K562 (cell line): Measurements from ENCODE around the gene AIF1. TPM values are rescaled to one million over a fixed set of nuclear protein-coding genes. Genes with fewer than 3 reads are reported as not detected.

Experiments used
- CTCFL ChIP-seq: IDR thresholded peaks from 2 replicates; pipeline ENCODE4 v1.6.1; 2011; ENCODE audit warnings: borderline replicate concordance, low read depth, mild to moderate bottlenecking, moderate library complexity, low read length; ENCODE audit not compliant: insufficient read depth, poor library complexity, severe bottlenecking
- GATAD2B ChIP-seq: fragments of 450-650 bp; IDR thresholded peaks from 2 replicates; pipeline ENCODE4 v1.6.1; 2017; ENCODE audit warnings: mild to moderate bottlenecking, borderline replicate concordance
- KDM2B ChIP-seq: fragments of 250-450 bp; sonication (Bioruptor Pico); IDR thresholded peaks from 2 replicates; pipeline ENCODE4 v1.8.0; 2021; ENCODE audit warnings: mild to moderate bottlenecking, moderate library complexity
- LEF1 ChIP-seq: fragments of 450-650 bp; IDR thresholded peaks from 2 replicates; pipeline ENCODE4 v1.6.1; 2016; ENCODE audit warnings: mild to moderate bottlenecking
- OTX1 ChIP-seq: fragments of 450-650 bp; formaldehyde crosslinking; IDR thresholded peaks from 2 replicates; pipeline ENCODE4 v1.4.0; 2022; ENCODE audit warnings: mild to moderate bottlenecking
- PHB ChIP-seq: fragments of 250-450 bp; sonication (Bioruptor Pico); IDR thresholded peaks from 2 replicates; pipeline ENCODE4 v1.5.0; 2021
- POLR3A ChIP-seq: IDR thresholded peaks from 2 replicates; pipeline ENCODE4 v1.6.1; 2011; ENCODE audit warnings: borderline replicate concordance, mild to moderate bottlenecking, moderate library complexity; ENCODE audit not compliant: insufficient read length, insufficient read depth; ENCODE audit errors: extremely low read depth
- RBM22 ChIP-seq: fragments of 200-400 bp; formaldehyde crosslinking; IDR thresholded peaks from 2 replicates; pipeline ENCODE4 v1.6.1; 2018; ENCODE audit warnings: low read length, low read depth; ENCODE audit not compliant: poor library complexity, severe bottlenecking
- RNF2 ChIP-seq: sonication (generic); IDR thresholded peaks from 2 replicates; pipeline ENCODE4 v1.6.1; 2016
- STAT6 ChIP-seq: sonication (generic); formaldehyde crosslinking; IDR thresholded peaks from 2 replicates; pipeline ENCODE4 v1.8.1; 2023; ENCODE audit warnings: mild to moderate bottlenecking, missing genetic modification reagents
- U2AF2 ChIP-seq: fragments of 200-400 bp; formaldehyde crosslinking; optimal IDR thresholded peaks from 2 replicates; pipeline ENCODE3; 2017; ENCODE audit warnings: low read depth, mild to moderate bottlenecking, low read length
- ZNF212 ChIP-seq: fragments of 450-650 bp; formaldehyde crosslinking; IDR thresholded peaks from 2 replicates; pipeline ENCODE4 v1.4.0; 2020; ENCODE audit warnings: mild to moderate bottlenecking
- polyA plus RNA-seq, 8 experiments: library from polyadenylated mRNA; depleted of rRNA in 4 of 8; stranded (reverse) in 5 of 8; unstranded in 3 of 8; fragments of >200 nt; fragmentation: Nextera tagmentation in 2 of 8; fragmentation: Illumina TruSeq in 1 of 8; extraction: Ambion mirVana in 2 of 8; extraction: Trizol in 1 of 8; gene quantifications; 2 replicates each; pipeline versions ENCODE4 v1.2.1 to v1.2.3, GENCODE V29; 2011 to 2014; ENCODE audit warnings: inconsistent platforms in 1 of 8, missing spikeins in 1 of 8
- total RNA-seq, 7 experiments: library from RNA; depleted of rRNA in 6 of 7; stranded (reverse); fragments of >200 nt in 6 of 7; fragmentation: Illumina TruSeq in 2 of 7; extraction: Trizol in 2 of 7; gene quantifications; 2 replicates each; pipeline versions ENCODE4 v1.2.1 to v1.2.3, GENCODE V29; 2011 to 2021; ENCODE audit warnings: low replicate concordance in 1 of 7
- TF ChIP-seq, protein P1 (sequence below): fragments of 250-450 bp; sonication (Bioruptor Pico); IDR thresholded peaks from 2 replicates; pipeline ENCODE4 v1.9.0; 2021; ENCODE audit warnings: mild to moderate bottlenecking, inconsistent platforms
- TF ChIP-seq, protein P2 (sequence below), 3 experiments: fragments of 200-800 bp in 1 of 3; sonication (Bioruptor generic) in 1 of 3; sonication (generic) in 1 of 3; formaldehyde crosslinking in 1 of 3; IDR thresholded peaks; 2 replicates each; pipeline versions ENCODE4 v1.6.1 to v1.8.0; 2016 to 2022; ENCODE audit warnings: mild to moderate bottlenecking in 2 of 3, missing compliant biosample characterization in 2 of 3, missing genetic modification characterization in 2 of 3, missing genetic modification reagents in 1 of 3
- TF ChIP-seq, protein P3 (sequence below): fragments of 250-450 bp; sonication (Bioruptor Pico); IDR thresholded peaks from 2 replicates; pipeline ENCODE4 v1.4.0; 2020; ENCODE audit warnings: mild to moderate bottlenecking

The AIF1 gene
- total and polyA plus RNA-seq, 9 of the 15 experiments (the other 6 are each of a cell fraction or from before 2014, with no cell fraction given): 9.4 to 33.4 (median 19.4) TPM

GRCh38 chr6:31619805-31620585, 5.0 kb downstream of the AIF1 start (continued):
- TF ChIP-seq U2AF2 (no peak), RBM22 (no peak), STAT6 (CRISPR knock-in tag) (peak; percentile 75; the same call in 1 of the 2 replicates), PHB (CRISPR knock-in tag) (peak; percentile 85; the same call in 1 of the 2 replicates), OTX1 (CRISPR knock-in tag) (peak; percentile 97), ZNF212 (CRISPR knock-in tag) (peak; percentile 79; the same call in 1 of the 2 replicates), POLR3A (no peak), LEF1 (peak; percentile 40; the same call in 1 of the 2 replicates), KDM2B (CRISPR knock-in tag) (no peak), CTCFL (no peak), RNF2 (peak; percentile 69), GATAD2B (no peak)
- TF ChIP-seq, protein P1, sequence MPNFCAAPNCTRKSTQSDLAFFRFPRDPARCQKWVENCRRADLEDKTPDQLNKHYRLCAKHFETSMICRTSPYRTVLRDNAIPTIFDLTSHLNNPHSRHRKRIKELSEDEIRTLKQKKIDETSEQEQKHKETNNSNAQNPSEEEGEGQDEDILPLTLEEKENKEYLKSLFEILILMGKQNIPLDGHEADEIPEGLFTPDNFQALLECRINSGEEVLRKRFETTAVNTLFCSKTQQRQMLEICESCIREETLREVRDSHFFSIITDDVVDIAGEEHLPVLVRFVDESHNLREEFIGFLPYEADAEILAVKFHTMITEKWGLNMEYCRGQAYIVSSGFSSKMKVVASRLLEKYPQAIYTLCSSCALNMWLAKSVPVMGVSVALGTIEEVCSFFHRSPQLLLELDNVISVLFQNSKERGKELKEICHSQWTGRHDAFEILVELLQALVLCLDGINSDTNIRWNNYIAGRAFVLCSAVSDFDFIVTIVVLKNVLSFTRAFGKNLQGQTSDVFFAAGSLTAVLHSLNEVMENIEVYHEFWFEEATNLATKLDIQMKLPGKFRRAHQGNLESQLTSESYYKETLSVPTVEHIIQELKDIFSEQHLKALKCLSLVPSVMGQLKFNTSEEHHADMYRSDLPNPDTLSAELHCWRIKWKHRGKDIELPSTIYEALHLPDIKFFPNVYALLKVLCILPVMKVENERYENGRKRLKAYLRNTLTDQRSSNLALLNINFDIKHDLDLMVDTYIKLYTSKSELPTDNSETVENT (CRISPR knock-in tag): peak; percentile 96
- TF ChIP-seq, protein P2, sequence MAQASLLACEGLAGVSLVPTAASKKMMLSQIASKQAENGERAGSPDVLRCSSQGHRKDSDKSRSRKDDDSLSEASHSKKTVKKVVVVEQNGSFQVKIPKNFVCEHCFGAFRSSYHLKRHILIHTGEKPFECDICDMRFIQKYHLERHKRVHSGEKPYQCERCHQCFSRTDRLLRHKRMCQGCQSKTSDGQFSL (CRISPR knock-in tag; IDR thresholded peaks at IDR 0.05): no peak
- TF ChIP-seq, protein P2 (tag; IDR thresholded peaks at IDR 0.05): no peak
- TF ChIP-seq, protein P3, sequence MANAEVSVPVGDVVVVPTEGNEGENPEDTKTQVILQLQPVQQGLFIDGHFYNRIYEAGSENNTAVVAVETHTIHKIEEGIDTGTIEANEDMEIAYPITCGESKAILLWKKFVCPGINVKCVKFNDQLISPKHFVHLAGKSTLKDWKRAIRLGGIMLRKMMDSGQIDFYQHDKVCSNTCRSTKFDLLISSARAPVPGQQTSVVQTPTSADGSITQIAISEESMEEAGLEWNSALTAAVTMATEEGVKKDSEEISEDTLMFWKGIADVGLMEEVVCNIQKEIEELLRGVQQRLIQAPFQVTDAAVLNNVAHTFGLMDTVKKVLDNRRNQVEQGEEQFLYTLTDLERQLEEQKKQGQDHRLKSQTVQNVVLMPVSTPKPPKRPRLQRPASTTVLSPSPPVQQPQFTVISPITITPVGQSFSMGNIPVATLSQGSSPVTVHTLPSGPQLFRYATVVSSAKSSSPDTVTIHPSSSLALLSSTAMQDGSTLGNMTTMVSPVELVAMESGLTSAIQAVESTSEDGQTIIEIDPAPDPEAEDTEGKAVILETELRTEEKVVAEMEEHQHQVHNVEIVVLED (CRISPR knock-in tag): peak; percentile 87
